HepG2 (cell line): ENCODE results near the gene TOX2. TPM values are rescaled to one million over a fixed set of nuclear protein-coding genes. Genes with fewer than 3 reads are reported as not detected.
A peak's percentile ranks its signal among the peaks of the same experiment; 100 is the strongest.

Experiments
- ATAC-seq: fragments of 200-7000 bp; cut with Tn5 transposase; 3 replicates; pipeline ENCODE4 v1.9.1; 2020; ENCODE audit warnings: mild to moderate bottlenecking, moderate library complexity
- BruUV-seq: library from RNA; stranded (reverse); fragments of 400-500 nt; replicated peaks from 2 replicates; lab custom pipeline; 2021; lab: Mats Ljungman, UMichigan
- CTCF ChIA-PET: fragments of 300-600 bp; formaldehyde crosslinking; extraction: SDS; loops from one replicate; lab custom pipeline; 2021; ENCODE audit warnings: low total read pairs, inconsistent platforms, low intra/inter-chr PET ratio; lab: Yijun Ruan, JAX
- POLR2A ChIA-PET: fragments of 350-600 bp; sonication (Branson Sonifier 250); formaldehyde crosslinking; loops from one replicate; lab custom pipeline; 2020; ENCODE audit warnings: antibody characterized with exemption, inconsistent platforms; lab: Yijun Ruan, JAX
- DNase-seq: peaks from one replicate; pipeline ENCODE4 v3.0.0-alpha.2; 2015; ENCODE audit warnings: low spot score
- FAIRE-seq: peaks from 3 replicates; lab custom pipeline; 2011; peaks lifted over from hg19 to GRCh38; lab: Jason Lieb, UNC
- H2AFZ ChIP-seq: one replicate; pipeline ENCODE4 v1.6.1; 2011; ENCODE audit warnings: low read length, inconsistent platforms
- H3K27ac ChIP-seq: fragments of 300-600 bp; 3 replicates; pipeline ENCODE4 v1.8.0; 2011; ENCODE audit warnings: mixed run types, mild to moderate bottlenecking, mixed read lengths, low read length, inconsistent platforms; ENCODE audit not compliant: insufficient read depth; ENCODE audit errors: extremely low read length
- H3K27me3 ChIP-seq, 2 experiments: fragments of 200-600 bp in 1 of 2; 2 replicates in 1 of 2; 3 replicates in 1 of 2; pipeline versions ENCODE4 v1.6.0 to v1.8.0; 2011; ENCODE audit warnings: low read length in 2 of 2, mild to moderate bottlenecking in 2 of 2, moderate library complexity in 2 of 2, inconsistent platforms in 1 of 2; ENCODE audit not compliant: insufficient read depth in 2 of 2, control insufficient read depth in 1 of 2
- H3K36me3 ChIP-seq, 2 experiments: fragments of 200-600 bp in 1 of 2; replicated peaks in 1 of 2; 2 replicates in 1 of 2; 3 replicates in 1 of 2; pipeline versions ENCODE4 v1.5.1 to v1.8.0; 2011; ENCODE audit warnings: low read length in 2 of 2, inconsistent platforms in 1 of 2; ENCODE audit not compliant: insufficient read depth in 2 of 2, control insufficient read depth in 1 of 2
- H3K4me1 ChIP-seq: 2 replicates; pipeline ENCODE4 v1.5.1; 2012; ENCODE audit warnings: low read length, inconsistent platforms; ENCODE audit not compliant: insufficient read depth
- H3K4me2 ChIP-seq: 2 replicates; pipeline ENCODE4 v1.6.0; 2011; ENCODE audit warnings: low read depth, low read length, inconsistent platforms
- H3K4me3 ChIP-seq, 3 experiments: fragments of 200-600 bp in 1 of 3; sonication (generic), shearing (Covaris generic) in 1 of 3; replicated peaks in 1 of 3; 2 replicates each; pipeline ENCODE4 v1.5.1; 2011 to 2016; ENCODE audit warnings: low read length in 3 of 3, inconsistent platforms in 2 of 3, low read depth in 2 of 3, mild to moderate bottlenecking in 2 of 3, control low read depth in 1 of 3, mixed read lengths in 1 of 3; ENCODE audit not compliant: insufficient read depth in 1 of 3
- H3K79me2 ChIP-seq: one replicate; pipeline ENCODE4 v1.6.1; 2011; ENCODE audit warnings: low read length, inconsistent platforms; ENCODE audit not compliant: insufficient read depth
- H3K9ac ChIP-seq: 2 replicates; pipeline ENCODE4 v1.6.0; 2011; ENCODE audit warnings: mild to moderate bottlenecking, low read depth, low read length, inconsistent platforms; ENCODE audit not compliant: insufficient read depth
- H3K9me3 ChIP-seq: 2 replicates; pipeline ENCODE4 v1.5.1; 2012; ENCODE audit warnings: mild to moderate bottlenecking, low read length
- H4K20me1 ChIP-seq: 2 replicates; pipeline ENCODE4 v1.6.0; 2011; ENCODE audit warnings: inconsistent platforms, mild to moderate bottlenecking, low read length, moderate library complexity; ENCODE audit not compliant: insufficient read depth
- FOXP1 ChIP-seq, 2 experiments: fragments of 450-650 bp in 1 of 2; IDR thresholded peaks; 2 replicates each; pipeline ENCODE4 v1.6.1; 2017 to 2018; ENCODE audit warnings: antibody characterized with exemption in 1 of 2
- HOXA5 ChIP-seq: sonication (generic); formaldehyde crosslinking; IDR thresholded peaks from 2 replicates; pipeline ENCODE4 v1.4.0; 2020; ENCODE audit warnings: missing genetic modification reagents
- IKZF4 ChIP-seq: sonication (generic); formaldehyde crosslinking; IDR thresholded peaks from 2 replicates; pipeline ENCODE4 v1.5.1; 2020; ENCODE audit warnings: borderline replicate concordance, mild to moderate bottlenecking, low read depth, missing genetic modification reagents; ENCODE audit errors: not compliant biosample characterization
- PHF5A ChIP-seq: IDR thresholded peaks from one replicate; pipeline ENCODE4 v1.6.1; 2018; ENCODE audit warnings: low read depth, missing genetic modification reagents; ENCODE audit not compliant: unreplicated experiment
- TCF12 ChIP-seq, 2 experiments: fragments of 450-650 bp in 1 of 2; sonication (generic) in 1 of 2; formaldehyde crosslinking in 1 of 2; IDR thresholded peaks; 2 replicates each; pipeline versions ENCODE4 v1.6.1 to v1.8.0; 2017 to 2022; ENCODE audit warnings: antibody characterized with exemption in 1 of 2, mild to moderate bottlenecking in 1 of 2, missing genetic modification reagents in 1 of 2, moderate library complexity in 1 of 2
- XBP1 ChIP-seq: sonication (generic); formaldehyde crosslinking; IDR thresholded peaks from 2 replicates; pipeline ENCODE4 v1.5.0; 2020; ENCODE audit warnings: missing genetic modification reagents
- ZNF296 ChIP-seq: sonication (generic); formaldehyde crosslinking; conservative IDR thresholded peaks from 2 replicates; pipeline ENCODE4 v1.5.0; 2020; ENCODE audit warnings: mild to moderate bottlenecking, missing genetic modification reagents
- ZNF382 ChIP-seq: sonication (generic); formaldehyde crosslinking; IDR thresholded peaks from 2 replicates; pipeline ENCODE4 v1.5.0; 2020; ENCODE audit warnings: missing genetic modification reagents, mild to moderate bottlenecking, borderline replicate concordance
- ZNF614 ChIP-seq: IDR thresholded peaks from 2 replicates; pipeline ENCODE4 v1.6.1; 2018; ENCODE audit warnings: missing biosample characterization, missing genetic modification reagents, inconsistent platforms, borderline replicate concordance
- ZNF619 ChIP-seq: sonication (generic); formaldehyde crosslinking; IDR thresholded peaks from 2 replicates; pipeline ENCODE4 v1.4.0; 2020; ENCODE audit warnings: mild to moderate bottlenecking, missing genetic modification reagents
- WGBS: methylation state at CpG from one replicate; pipeline ENCODE4 v1.1.6; 2017; ENCODE audit warnings: low lambda C conversion rate; 5-methylcytosine and 5-hydroxymethylcytosine counted together
- in situ Hi-C: cut with HindIII; loops from 2 replicates; pipeline ENCODE4 v1.10.0; 2017; ENCODE audit warnings: low pct_unique_long_range_greater_than_20kb; ENCODE audit not compliant: extremely low pct_ligation_motif_present
- intact Hi-C: fragments of 100-400 bp; cut with micrococcal nuclease; formaldehyde crosslinking; loops from one replicate; pipeline ENCODE4 v1.10.0; 2022; ENCODE audit not compliant: unreplicated experiment
- polyA plus RNA-seq, 8 experiments: library from polyadenylated mRNA; depleted of rRNA in 3 of 8; stranded (reverse) in 7 of 8; unstranded in 1 of 8; fragments of >200 nt; fragmentation: Illumina TruSeq in 4 of 8; extraction: Trizol in 4 of 8; gene quantifications; 2 replicates each; pipeline versions ENCODE4 v1.2.1 to v1.2.3, GENCODE V29; 2011 to 2016; ENCODE audit warnings: low read depth in 4 of 8, missing spikeins in 1 of 8, mixed read lengths in 1 of 8; ENCODE audit not compliant: insufficient read depth in 1 of 8
- total RNA-seq, 5 experiments: library from RNA; depleted of rRNA; stranded (reverse); fragments of >200 nt; fragmentation: Illumina TruSeq; extraction: Trizol; gene quantifications; 2 replicates each; pipeline ENCODE4 v1.2.3, GENCODE V29; 2016; ENCODE audit warnings: low read depth in 1 of 5
- TF ChIP-seq, protein P1 (sequence below), 2 experiments: sonication (generic) in 1 of 2; formaldehyde crosslinking in 1 of 2; IDR thresholded peaks; 2 replicates each; pipeline versions ENCODE4 v1.6.1 to v1.9.0; 2014 to 2022; ENCODE audit warnings: antibody characterized with exemption in 1 of 2, borderline replicate concordance in 1 of 2, inconsistent platforms in 1 of 2, low read depth in 1 of 2, missing genetic modification reagents in 1 of 2

The TOX2 gene
- total and polyA plus RNA-seq, 2 of the 13 experiments (the other 11 are each of a cell fraction or from before 2014, with no cell fraction given): not detected

DNA sequence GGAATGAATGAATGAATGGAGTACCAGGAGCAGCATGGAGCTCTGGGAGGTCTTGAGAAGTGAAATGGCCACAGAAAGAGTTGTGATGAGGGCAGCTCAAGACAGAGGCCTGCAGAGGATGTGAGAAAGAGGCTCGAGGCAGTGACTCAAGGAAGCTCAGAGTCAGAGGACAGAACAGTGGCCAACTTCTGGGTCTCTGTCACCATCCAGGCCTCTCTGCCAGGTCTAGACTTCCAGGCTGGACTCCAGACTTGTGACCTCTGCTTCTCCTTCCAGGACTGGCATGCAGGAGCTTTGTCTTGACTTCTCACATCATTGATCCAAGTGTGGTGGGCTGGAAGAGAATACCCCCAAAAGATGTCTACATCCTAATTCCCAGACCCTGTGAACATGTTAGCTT, 119.8 kb downstream of the TOX2 start (continued):
- no peak for TF ChIP-seq PHF5A
- no peak for TF ChIP-seq ZNF614 (CRISPR knock-in tag)
- TF ChIP-seq HOXA5 (CRISPR knock-in tag): no peak
- TF ChIP-seq IKZF4 (CRISPR knock-in tag): no peak
- TF ChIP-seq ZNF382: no peak
- TF ChIP-seq ZNF619: no peak
- TF ChIP-seq ZNF296 (CRISPR knock-in tag): no peak
- TF ChIP-seq XBP1 (CRISPR knock-in tag): no peak
- no peak for TF ChIP-seq TCF12 (IDR thresholded peaks at IDR 0.05)
- TF ChIP-seq TCF12 (CRISPR knock-in tag; IDR thresholded peaks at IDR 0.05): no peak

DNA sequence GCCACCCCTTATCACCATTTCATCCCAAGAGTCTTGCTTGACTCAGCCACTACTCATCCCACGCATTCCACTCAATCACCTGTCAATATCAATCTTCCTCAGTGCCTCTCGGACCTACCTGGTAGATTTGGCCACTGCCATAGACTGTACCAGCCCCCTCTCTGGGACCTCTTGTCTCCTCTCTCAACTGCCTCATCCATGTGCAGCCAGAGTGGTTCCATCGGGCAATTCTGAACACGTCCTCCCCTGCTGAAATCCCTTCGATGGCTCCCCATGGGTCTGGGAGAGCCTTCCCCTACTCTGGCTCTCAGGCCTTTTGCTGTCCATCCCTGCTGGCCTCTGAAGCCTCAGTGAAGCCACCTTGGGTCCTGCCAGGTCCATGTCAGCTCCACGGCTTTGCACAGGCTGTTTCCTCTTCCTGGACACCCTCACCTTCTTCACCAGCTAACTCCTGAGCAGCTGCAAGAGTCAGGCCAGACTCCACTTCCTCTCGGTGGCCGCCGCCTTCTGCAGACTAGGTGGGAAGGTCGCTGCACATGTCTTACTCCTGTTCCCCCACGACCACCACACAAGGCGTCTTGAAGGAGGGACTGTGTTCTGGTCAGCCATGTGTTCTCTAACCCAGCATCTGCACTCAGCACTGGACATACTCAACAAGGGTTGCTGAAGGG, 120.4 kb downstream of the TOX2 start:
- BruUV-seq: no TSS peak
- H3K27me3 ChIP-seq: peaks cover 8 to 77% of the 10 kb centered on the region in 2 experiments; a peak in 4 of 5 replicates
- FAIRE-seq (no peak), DNase-seq (no peak), ATAC-seq (no peak)
- H3K27ac ChIP-seq: no peak overlapping the region
- no peak overlapping the region for H2AFZ ChIP-seq
- H3K79me2 ChIP-seq: no peaks in the 10 kb centered on the region
- H3K36me3 ChIP-seq: no peaks in the 10 kb centered on the region
- H3K9me3 ChIP-seq: no peaks in the 10 kb centered on the region
- H3K4me3 ChIP-seq: no peak overlapping the region
- no peaks in the 10 kb centered on the region for H3K4me1 ChIP-seq
- in situ Hi-C loops: no loop called here
- ChIA-PET CTCF (no interaction called here), POLR2A (no interaction called here)
- H4K20me1 ChIP-seq: no peaks in the 10 kb centered on the region; the same call in 1 of the 2 replicates
- intact Hi-C loops: no loop called here
- no peak overlapping the region for H3K9ac ChIP-seq
- TF ChIP-seq FOXP1 (IDR thresholded peaks at IDR 0.05) (0 out of 2 replicates have a peak, but pooled peaks have one; percentile 14), FOXP1 (CRISPR knock-in tag; IDR thresholded peaks at IDR 0.05) (no peak)
- TF ChIP-seq, protein P1, sequence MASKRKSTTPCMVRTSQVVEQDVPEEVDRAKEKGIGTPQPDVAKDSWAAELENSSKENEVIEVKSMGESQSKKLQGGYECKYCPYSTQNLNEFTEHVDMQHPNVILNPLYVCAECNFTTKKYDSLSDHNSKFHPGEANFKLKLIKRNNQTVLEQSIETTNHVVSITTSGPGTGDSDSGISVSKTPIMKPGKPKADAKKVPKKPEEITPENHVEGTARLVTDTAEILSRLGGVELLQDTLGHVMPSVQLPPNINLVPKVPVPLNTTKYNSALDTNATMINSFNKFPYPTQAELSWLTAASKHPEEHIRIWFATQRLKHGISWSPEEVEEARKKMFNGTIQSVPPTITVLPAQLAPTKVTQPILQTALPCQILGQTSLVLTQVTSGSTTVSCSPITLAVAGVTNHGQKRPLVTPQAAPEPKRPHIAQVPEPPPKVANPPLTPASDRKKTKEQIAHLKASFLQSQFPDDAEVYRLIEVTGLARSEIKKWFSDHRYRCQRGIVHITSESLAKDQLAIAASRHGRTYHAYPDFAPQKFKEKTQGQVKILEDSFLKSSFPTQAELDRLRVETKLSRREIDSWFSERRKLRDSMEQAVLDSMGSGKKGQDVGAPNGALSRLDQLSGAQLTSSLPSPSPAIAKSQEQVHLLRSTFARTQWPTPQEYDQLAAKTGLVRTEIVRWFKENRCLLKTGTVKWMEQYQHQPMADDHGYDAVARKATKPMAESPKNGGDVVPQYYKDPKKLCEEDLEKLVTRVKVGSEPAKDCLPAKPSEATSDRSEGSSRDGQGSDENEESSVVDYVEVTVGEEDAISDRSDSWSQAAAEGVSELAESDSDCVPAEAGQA (IDR thresholded peaks at IDR 0.05; ENCODE audit: low read depth): no peak
- TF ChIP-seq, protein P1 (CRISPR knock-in tag; IDR thresholded peaks at IDR 0.05; ENCODE audit: borderline replicate concordance): no peak
- WGBS: 2% methylated on average over 12 of the region's 12 CpGs
- no peak overlapping the region for H3K4me2 ChIP-seq
